ENCODE data around the gene GPC4. TPM values are rescaled to one million over a fixed set of nuclear protein-coding genes. Genes with fewer than 3 reads are reported as not detected.

The GPC4 gene
- polyA plus RNA-seq, 1 donor from 2014 or later: 1.2 TPM

GRCh38 chrX:133251204-133251603, 164.1 kb downstream of the GPC4 start:
- Histone ChIP-seq H3K27ac (ENCODE audit: low read length) (no peak overlapping the region), H3K4me2 (ENCODE audit: low read length) (no peak overlapping the region), H3F3A (ENCODE audit: insufficient read depth, low read length, poor library complexity, severe bottlenecking) (no peaks in the 10 kb centered on the region), H3K9me2 (ENCODE audit: insufficient read depth, low read length) (no peaks in the 10 kb centered on the region), H3K9me3 (ENCODE audit: low read length) (no peaks in the 10 kb centered on the region), H3K9ac (ENCODE audit: low read length) (no peak overlapping the region), H3K79me2 (replicated peaks; ENCODE audit: insufficient read depth, low read length) (no peaks in the 10 kb centered on the region), H3K4me3 (ENCODE audit: low read length) (no peak overlapping the region), H3K36me3 (ENCODE audit: insufficient read depth, low read length) (no peaks in the 10 kb centered on the region), H2AFZ (ENCODE audit: low read depth, low read length) (no peak overlapping the region), H4K20me1 (ENCODE audit: insufficient read depth) (no peaks in the 10 kb centered on the region), H3K27me3 (ENCODE audit: insufficient read depth, low read depth, low read length) (no peaks in the 10 kb centered on the region)
- TF ChIP-seq EZH2 (IDR thresholded peaks at IDR 0.05; ENCODE audit: borderline replicate concordance, insufficient read depth, low read length, poor library complexity, severe bottlenecking) (no peak), RAD21 (conservative IDR thresholded peaks at IDR 0.05) (no peak), MXI1 (conservative IDR thresholded peaks at IDR 0.05; ENCODE audit: poor library complexity, severe bottlenecking) (no peak), CTCF (IDR thresholded peaks at IDR 0.05; ENCODE audit: poor library complexity, severe bottlenecking) (no peak), POLR2AphosphoS5 (IDR thresholded peaks at IDR 0.05) (no peak), REST (IDR thresholded peaks at IDR 0.05; ENCODE audit: borderline replicate concordance) (no peak), TAF1 (IDR thresholded peaks at IDR 0.05; ENCODE audit: low read depth) (no peak), SMC3 (conservative IDR thresholded peaks at IDR 0.05; ENCODE audit: poor library complexity) (no peak), EP300 (conservative IDR thresholded peaks at IDR 0.05; ENCODE audit: poor library complexity, severe bottlenecking) (no peak)

- no peak overlapping the region for H3K4me2 ChIP-seq (ENCODE audit: low read length)
- no peaks in the 10 kb centered on the region for H3K27me3 ChIP-seq (ENCODE audit: insufficient read depth, low read depth, low read length)
- no peak for TF ChIP-seq MXI1 (conservative IDR thresholded peaks at IDR 0.05; ENCODE audit: poor library complexity, severe bottlenecking)
- TF ChIP-seq CTCF (IDR thresholded peaks at IDR 0.05; ENCODE audit: poor library complexity, severe bottlenecking): no peak
- no peak for TF ChIP-seq EP300 (conservative IDR thresholded peaks at IDR 0.05; ENCODE audit: poor library complexity, severe bottlenecking)
- no peak for TF ChIP-seq EZH2 (IDR thresholded peaks at IDR 0.05; ENCODE audit: borderline replicate concordance, insufficient read depth, low read length, poor library complexity, severe bottlenecking)
These were observed 164.8 kb downstream of the GPC4 start for GRCh38 chrX:133250184-133251100.

More at GRCh38 chrX:133250184-133251100, 164.8 kb downstream of the GPC4 start:
- H3K9me3 ChIP-seq (ENCODE audit: low read length): no peaks in the 10 kb centered on the region
- H3K36me3 ChIP-seq (ENCODE audit: insufficient read depth, low read length): no peaks in the 10 kb centered on the region
- no peaks in the 10 kb centered on the region for H3K9me2 ChIP-seq (ENCODE audit: insufficient read depth, low read length)
- H3F3A ChIP-seq (ENCODE audit: insufficient read depth, low read length, poor library complexity, severe bottlenecking): no peaks in the 10 kb centered on the region
- no peak overlapping the region for H3K4me3 ChIP-seq (ENCODE audit: low read length)
- H3K79me2 ChIP-seq (replicated peaks; ENCODE audit: insufficient read depth, low read length): no peaks in the 10 kb centered on the region
- H2AFZ ChIP-seq (ENCODE audit: low read depth, low read length): no peak overlapping the region
- H3K27ac ChIP-seq (ENCODE audit: low read length): no peak overlapping the region
- H3K9ac ChIP-seq (ENCODE audit: low read length): no peak overlapping the region
- H4K20me1 ChIP-seq (ENCODE audit: insufficient read depth): no peaks in the 10 kb centered on the region
